Measurements from ENCODE around the gene ZBTB4.
"Not testable (repeated sequence)": the region's sequence is repeated elsewhere in the genome, so short reads cannot be mapped to it uniquely, and the experiment has no call there.

ZBTB4 gene

DNA sequence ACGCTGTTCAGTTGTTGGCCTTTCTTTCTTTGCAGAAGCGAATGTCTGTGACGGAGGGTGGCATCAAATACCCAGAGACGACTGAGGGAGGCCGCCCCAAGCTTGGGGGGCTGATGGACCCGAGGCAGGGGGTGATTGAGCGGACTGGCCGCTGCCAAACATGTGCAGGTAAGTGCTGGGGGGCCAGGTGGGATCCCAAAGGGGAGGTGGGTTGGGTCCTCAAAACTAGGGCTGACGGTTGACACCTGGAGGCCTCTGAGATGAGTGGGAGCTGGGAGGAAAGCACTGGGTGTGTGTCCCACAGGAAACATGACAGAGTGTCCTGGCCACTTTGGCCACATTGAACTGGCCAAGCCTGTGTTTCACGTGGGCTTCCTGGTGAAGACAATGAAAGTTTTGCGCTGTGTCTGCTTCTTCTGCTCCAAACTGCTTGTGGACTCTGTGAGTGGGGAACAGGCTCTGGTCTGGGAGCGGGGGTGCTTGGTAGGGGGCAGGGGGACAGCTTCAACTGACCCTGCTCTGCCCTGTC is 16.5 kb upstream of the ZBTB4 start:
- DNase-seq = no peak

DNA sequence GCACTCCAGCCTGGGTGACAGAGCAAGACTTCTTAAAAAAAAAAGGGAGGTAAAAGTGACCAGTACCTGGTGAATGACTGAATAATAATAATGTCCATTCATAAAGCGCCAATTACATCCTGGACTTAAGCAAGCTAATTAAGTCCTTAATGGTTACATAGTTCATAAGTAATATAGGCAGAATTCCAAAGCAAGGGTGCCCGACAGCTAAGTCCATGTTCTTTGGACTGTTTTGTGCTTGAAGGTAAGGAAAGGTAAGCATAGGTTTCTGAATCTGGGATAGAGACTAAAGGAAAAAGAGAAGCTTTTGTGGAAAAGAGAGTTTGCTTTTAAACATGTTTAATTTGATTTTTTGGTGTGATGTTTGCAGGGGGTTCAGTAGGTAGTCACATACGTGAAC is 14.5 kb upstream of the ZBTB4 start:
- no peak for DNase-seq

DNA sequence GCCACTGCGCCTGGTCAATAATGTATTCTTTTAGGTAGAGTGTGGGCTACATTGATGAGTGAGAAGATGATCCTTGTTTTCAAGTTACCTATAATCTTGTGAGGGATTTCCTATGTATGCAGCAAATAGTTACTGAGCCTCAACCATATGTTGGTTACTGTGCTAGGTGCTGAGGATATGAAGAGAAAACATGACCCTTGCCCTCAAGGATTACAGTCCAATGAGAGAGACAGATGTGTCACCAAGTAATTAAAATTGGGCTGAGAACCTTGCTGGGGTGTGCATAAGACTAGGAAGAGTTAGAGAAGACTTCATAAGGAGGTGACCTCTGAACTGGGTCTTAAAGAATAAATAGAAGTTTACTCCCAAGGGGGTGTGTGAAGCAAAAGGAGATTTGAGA is 12.2 kb upstream of the ZBTB4 start:
- DNase-seq = no peak

DNA sequence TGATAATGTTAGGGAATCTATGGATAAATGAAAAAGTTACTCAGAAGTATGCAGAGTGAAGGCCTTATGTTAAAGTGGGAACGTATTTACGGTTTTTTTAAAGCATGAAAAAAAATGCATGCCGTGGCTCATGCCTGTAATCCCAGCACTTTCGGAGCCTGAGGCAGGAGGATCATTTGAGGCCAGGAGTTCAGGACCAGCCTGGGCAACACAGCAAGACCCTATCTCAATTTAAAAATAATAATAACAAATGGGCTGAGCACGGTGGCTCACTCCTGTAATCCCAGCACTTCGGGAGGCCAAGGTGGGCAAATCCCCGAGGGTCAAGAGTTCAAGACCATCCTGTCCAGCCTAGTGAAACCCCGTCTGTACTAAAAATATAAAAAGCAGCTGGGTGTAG is 10.7 kb upstream of the ZBTB4 start:
- DNase-seq = no peak

DNA sequence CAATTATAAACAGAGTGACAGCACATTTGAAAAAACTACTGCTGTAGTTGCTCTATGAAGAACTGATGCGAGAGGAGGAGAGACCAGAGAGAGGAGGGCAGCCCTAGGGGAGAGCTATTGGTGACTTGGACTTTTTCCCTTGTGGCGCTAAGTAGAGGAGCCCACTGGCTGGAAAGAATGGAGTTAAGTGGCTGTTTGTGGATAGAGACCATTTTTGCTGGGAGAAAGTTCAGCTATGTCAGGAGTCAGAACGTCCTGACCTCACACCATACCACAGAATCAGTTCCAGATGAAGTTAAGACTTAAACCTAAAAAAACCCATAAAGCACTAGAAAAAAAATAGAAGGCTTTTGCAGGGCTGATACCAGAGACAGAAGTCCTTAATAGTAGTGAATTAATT is 6.8 kb upstream of the ZBTB4 start:
- DNase-seq = no peak

DNA sequence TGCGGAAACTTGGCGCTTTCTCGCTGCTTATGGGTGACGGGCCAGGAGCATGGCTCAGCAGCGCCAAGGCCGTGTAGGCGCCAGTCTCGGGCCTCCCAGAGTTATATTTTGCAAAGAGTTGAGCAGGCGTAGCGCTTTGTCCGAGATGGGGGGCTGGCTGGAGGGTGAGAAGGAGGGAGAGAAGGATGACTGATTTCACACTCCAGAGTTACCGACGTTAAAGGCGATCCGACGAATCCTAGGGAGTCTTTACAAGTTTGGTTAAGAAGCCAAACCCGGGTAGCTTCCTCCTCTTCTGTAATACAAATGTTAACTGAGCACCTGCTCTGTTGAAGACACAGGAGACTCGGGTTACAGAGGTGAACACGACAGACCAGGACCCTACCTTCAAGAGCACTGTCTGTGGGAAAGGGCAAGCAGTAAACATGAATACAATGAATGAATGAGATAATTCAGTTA is 5.5 kb upstream of the ZBTB4 start:
- DNase-seq = no peak

DNA sequence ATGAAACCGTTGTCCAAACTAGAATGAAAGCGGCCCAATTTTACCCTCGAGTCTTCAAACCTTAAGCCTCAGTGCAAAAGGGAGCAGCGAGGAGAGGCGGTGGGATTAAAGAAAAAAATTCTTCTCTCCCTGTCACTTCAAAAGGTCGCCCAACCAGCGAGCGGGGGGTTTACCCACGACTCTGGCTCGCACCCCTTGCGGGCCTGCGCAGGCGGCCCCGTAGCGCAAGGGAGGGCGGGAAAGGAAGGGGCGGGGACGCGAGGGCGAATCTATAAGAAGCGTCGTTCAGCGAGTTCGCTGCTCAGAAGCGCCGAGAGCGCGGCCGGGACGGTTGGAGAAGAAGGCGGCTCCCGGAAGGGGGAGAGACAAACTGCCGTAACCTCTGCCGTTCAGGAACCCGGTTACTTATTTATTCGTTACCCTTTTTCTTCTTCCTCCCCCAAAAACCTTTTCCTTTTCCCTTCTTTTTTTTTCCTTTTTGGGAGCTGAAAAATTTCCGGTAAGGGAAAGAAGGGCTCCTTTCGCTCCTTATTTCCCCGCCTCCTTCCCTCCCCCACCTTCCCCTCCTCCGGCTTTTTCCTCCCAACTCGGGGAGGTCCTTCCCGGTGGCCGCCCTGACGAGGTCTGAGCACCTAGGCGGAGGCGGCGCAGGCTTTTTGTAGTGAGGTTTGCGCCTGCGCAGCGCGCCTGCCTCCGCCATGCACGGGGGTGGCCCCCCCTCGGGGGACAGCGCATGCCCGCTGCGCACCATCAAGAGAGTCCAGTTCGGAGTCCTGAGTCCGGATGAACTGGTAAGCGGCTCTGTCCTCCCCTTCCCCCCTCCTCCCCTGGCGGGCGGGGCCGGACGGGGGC is 4.9 kb upstream of the ZBTB4 start, which contains the start of gene POLR2A:
POLR2A (plus strand) TSS at position 300 of the 852 bp plus-strand sequence.
- peak; percentile 95 for DNase-seq

DNA sequence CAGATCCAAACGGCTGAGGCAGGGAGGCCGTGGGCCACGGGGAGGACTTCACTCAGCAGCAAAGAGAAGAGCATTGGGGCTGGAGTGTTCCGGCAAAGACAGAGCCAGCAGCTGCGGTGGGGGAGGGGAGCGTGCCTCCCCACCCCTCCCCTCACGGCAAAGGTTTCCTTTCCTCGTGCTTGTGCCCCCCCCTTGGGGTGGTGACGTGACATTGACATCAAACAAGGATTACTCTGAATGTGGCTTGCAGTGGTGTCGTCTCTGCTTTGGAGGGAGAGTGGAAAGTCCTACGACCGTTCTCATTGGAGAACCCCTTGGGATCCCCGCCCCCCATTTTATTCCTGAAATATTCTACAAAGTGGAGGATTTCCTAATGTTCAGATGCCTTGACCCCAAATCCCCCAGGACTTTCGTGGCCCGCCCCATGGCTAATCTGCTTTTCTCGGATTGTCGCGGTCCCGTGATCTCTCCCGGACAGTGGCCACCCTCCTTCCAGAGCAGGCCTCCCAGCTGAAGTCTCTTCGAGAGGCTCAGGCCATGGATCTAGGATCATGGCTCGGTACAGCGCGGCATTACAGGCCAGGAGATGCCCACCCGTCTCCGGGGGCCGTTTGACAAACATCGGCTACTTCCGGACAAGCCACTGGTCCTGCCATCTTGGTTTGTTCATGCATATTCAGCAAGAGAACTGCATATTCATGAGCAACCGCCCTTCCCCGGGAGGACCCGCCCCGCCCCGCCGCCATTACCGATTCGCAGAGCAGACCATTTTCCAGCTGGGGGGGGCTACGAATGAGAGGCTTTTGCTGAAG is 4.0 kb upstream of the ZBTB4 start:
- peak; percentile 87 for DNase-seq

DNA sequence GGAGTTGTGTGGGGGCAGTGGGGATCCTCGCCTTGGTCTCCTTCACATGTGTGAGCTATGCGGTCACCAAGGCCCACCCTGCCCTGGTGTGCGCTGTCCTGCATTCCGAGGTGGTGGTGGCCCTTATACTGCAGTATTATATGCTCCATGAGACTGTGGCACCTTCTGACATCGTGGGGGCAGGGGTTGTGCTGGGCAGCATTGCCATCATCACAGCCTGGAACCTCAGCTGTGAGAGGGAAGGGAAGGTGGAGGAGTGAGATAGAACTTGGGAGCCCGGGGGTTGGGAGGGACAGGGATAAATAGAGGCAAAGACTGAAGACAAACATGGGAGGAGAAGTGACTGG is 3.3 kb upstream of the ZBTB4 start:
- not testable (repeated sequence) for DNase-seq

DNA sequence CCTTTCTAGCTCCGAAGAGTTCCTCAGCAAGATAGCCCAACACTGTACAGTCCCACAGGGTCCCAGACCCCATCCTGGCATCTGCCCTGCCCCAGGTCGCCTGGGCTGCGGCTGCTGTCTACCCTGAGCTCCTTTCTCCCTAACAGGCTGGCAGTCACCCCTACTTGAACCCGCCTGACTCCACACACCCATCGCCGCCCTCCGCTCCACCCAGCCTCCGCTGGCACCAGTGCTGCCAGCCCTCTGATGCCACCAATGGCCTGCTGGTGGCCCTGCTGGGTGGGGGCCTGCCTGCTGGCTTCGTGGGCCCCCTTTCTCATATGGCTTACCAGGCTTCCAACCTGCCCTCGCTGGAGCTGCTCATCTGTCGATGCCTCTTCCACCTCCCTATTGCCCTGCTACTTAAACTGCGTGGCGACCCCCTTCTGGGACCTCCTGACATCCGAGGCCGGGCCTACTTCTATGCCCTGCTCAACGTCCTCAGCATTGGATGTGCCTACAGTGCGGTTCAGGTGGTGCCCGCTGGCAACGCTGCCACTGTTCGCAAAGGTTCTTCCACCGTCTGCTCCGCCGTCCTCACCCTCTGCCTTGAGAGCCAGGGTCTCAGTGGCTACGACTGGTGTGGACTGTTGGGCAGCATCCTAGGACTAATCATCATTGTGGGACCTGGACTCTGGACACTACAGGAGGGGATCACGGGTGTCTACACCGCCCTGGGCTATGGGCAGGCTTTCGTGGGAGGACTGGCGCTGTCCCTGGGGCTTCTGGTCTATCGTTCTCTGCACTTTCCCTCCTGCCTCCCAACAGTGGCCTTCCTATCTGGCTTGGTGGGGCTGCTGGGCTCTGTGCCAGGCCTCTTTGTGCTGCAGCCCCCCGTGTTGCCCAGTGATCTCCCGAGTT is 2.7 kb upstream of the ZBTB4 start:
- DNase-seq = not testable (repeated sequence)

DNA sequence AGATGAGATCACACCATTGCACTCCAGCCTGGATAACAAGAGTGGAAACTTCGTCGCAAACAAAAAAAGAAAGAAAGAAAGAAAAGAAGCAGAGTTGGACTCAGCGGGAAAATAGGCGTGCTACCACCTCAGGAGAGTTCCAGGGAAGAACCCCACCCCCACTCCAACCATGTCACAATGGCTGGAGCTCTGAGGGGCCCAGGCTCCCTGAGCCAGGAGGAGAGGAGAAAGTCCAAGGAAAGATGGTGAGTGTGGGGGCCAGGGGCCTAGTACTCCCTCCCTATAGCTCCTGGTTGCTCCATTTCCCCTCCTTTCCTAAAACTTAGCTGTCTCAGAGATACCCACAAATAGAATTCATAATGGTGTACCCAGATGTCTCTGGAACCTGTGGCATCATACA is 1.8 kb upstream of the ZBTB4 start, which contains the start of gene SLC35G6:
SLC35G6 (plus strand) TSS at position 172 of the 400 bp plus-strand sequence; CDS start at position 243, 71 bp downstream.
- not testable (repeated sequence) for DNase-seq

DNA sequence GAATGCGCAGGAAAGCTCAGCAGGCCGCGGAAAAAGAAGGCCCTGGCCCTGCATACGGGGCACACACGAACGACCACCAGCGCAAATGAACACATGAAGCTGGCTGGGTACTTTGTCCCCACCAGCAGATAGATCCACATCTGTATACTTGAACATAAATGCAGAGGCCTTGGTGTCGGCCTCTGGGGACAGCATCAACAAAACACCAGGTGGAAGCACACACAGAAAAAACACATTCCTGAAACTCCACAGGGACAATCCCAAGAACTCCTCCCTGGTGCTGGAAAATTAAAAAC is 606 bp upstream of the ZBTB4 start:
- no peak for DNase-seq

DNA sequence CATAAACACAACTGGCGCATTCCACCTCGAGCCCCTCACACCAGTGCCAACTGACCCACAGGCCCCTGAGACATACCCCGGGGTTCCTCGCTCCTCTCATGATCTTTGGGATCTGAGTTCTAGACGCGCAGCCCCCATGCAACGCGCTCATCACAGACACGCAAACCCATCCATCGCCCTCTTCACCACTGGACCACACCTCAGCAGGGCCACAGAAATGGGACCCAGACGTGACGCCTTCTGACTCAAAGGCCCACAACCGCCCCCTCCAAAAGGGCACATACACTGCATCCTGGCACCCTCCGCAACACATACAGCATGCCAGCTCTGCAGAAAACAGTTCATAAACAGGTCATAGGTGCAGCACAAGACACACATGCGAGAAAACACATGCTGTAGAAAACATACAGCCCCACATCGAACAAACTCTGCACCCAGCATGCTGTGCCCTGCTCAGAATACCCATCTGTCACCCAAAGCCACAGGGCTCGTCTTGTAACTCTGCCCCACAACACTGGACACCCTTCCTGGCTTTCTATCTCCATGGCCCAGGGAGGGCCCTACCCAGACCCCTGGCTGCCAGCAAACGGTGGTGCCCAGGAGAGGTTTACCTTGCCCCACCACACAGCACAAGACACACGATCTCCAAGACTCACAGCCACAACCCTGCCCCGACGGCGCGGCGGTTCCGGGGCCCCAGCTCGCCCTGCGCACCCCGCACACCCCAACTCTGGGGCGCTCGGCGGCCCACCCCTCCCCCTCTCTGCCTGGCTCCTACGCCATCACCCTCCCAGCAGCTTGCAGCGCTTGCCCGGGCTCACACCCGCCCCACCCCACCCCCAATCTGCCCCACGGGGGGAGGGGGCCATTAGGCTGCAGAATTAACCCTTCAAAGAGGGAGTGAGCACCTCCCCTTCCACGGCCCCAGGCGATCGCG is 887 bp downstream of the ZBTB4 start:
- DNase-seq = peak; percentile 70

DNA sequence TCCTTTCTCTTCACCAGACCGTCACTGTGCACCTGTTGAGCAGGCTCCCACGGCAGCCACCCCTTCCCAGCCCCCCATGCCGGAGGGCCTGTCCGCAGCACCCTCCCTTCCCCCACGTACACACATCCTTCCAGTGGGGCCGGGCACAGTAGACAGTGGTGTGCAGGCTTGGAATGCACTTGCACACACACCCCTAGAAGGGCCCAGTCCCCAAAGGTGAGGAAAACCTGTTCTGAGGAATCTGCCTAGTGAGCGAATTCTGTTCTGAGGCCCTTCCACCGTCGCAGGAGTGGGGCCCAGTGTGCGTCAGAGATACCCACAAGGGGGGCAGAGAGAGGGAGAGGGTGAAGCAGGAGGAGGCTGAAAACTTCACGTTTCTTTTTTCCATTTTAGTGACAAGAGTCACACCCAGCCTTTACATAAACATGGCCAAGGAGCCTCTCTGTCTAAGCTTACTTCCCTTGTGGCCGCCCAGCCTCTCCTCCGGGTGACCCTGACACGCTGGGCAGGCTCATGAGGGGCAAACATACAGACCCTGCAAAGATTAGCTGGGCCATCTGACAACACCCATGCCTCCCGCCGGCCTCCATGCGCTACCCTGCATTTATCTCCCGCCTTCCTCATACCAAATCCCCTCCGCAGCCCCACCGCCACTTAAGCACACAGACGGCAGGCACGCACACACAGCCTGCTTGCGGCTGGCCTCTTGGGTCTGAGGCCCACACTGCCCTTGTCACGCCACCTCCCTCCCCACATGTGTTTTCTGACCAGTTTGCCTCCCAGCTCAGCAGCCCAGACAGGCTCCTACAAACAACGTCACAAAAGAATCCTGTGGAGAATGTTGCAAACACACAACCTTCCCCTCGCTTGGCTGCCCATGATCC is 1.8 kb downstream of the ZBTB4 start:
- no peak for DNase-seq

DNA sequence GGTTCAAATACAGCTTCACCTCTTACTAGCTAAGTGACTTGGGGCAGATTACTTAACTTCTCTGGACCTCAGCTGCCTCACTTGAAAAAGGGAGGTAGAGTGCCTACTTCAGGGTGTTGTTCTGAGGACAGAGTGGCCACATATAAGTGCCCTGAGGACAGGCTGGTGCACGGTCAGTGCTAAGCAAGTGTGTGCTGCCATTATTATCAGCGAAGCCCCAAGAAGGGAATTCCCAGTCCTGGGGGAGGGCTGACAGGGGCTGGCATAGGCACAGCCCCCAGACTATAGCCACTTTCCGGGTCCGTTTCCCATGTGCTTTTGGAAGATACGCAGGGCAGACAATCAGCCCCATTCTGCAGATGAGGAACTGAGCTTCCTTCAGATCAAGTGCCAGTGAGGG is 2.5 kb downstream of the ZBTB4 start:
- no peak for DNase-seq

DNA sequence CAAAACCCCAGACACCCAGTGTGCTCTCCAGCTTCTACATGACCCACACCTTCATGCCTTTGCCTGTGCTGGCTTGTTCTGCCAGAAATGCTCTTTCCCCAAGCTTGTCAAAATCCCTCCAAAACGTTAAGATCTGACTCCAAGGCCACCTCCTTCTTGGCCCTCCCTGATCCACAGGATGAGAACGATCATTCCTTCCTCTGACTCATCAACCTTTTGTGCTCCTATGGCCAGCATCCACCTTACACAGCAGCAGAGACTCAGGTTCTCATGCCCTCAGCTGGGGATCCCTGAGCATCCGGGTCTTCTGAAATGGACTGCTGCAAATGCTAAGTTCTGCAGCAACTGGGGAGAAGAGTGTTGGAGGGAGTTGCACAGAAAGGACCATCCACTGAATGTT is 2.9 kb downstream of the ZBTB4 start:
- DNase-seq = no peak

DNA sequence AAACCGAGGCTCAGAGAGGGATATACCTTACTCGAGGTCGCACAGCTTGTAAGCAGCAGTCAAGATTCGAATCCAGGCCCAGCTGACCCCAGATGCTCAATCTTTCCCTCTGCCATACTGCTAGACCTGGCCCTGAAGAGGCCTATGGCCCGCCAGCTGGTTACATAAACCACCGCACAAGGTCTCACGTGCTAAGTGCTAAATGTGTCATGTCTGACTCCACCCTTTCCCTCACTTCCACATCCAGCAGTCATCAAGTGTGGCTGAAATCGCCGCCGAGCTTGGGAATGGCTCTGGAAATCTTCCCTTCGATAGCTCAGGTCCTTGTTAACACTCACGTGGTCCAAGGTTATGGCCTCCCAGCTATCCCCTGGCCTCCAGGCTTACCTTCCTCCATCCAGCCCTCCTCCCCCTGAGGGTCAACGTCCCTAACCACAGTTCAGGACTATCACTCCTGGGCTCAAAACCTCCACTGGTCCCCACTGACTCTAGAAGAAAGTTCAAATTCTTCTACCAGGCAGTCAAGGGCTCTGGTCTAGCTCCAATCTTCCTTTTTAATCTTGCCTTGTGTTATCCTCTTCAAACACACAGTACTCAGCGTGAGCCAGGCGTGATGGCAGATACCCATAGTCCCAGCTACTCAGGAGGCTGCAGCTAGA is 3.5 kb downstream of the ZBTB4 start:
- no peak for DNase-seq

DNA sequence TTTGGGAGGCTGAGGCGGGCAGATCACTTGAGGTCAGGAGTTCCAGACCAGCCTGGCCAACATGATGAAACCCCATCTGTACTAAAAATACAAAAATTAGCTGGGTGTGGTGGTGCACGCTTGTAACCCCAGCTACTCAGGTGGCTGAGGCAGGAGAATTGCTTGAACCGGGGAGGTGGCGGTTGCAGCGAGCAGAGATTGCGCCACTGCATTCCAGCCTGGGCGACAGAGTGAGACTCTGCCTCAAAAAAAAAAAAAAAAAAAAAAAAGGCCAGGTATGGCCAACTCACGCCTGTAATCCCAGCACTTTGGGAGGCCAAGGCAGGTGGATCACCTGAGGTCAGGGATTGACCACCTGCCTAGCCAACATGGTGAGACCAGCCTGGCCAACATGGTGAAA is 4.7 kb downstream of the ZBTB4 start:
- not testable (repeated sequence) for DNase-seq

DNA sequence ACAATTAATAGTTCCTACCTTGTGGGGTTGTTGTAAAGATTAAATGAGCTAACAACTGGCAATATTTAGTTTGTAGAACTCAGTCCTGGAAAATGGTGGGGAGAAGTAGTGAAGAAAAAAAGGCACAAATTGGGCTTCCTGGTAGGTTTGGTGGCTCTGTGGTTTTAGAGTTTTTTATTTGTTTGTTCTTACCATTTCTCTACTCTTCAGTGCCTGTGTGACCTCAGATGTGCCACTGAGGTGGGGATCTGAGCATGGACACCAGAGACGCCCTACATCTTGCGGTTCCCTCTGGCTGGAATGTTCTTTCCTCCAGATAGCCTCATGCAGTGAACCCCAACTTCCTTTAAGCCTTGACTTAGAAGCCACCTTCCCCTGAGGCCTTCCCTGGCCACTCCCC is 7.7 kb downstream of the ZBTB4 start:
- DNase-seq = no peak

DNA sequence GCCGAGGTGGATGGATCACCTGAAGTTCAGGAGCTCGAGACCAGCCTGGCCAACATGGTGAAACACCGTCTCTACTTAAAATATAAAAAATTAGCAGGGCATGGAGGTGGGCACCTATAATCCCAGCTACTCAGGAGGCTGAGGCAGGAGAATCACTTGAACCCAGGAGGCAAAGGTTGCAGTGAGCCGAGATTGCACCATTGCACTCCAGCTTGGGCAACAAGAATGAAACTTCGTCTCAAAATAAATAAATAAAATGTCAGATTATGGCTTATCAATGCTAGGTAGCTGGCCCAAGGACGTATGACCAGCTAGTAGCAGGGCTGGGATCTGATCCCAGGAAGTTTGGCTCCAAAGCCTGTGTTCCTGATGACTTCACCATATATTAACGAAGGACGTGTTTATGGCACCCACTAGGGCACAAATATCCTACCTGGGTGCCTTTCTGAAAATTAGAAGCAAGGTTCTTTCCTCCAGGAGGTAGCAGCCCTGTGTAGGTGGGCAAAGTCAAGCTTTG is 8.9 kb downstream of the ZBTB4 start:
- DNase-seq = not testable (repeated sequence)

Data from activated gamma-delta T cell (primary cell).